Activated naive CD8-positive, alpha-beta T cell treated with anti-CD3 and anti-CD28 coated beads, Interleukin-2, amount 50 U/mL, for 24 hours (primary cell): Measurements from ENCODE around the gene PLA2R1.
A peak's percentile ranks its signal among the peaks of the same experiment; 100 is the strongest.
"Not testable (repeated sequence)": the region's sequence is repeated elsewhere in the genome, so short reads cannot be mapped to it uniquely, and the experiment has no call there.

Experiments used
- ATAC-seq: fragments of 150-1000 bp; cut with Tn5 transposase; one replicate; pipeline ENCODE4 v1.10.0; 2021
- DNase-seq: peaks from one replicate; pipeline ENCODE4 v3.0.0; 2021
- H3K27ac Mint-ChIP-seq: one replicate; pipeline ENCODE4 v1.8.0; 2021; ENCODE audit warnings: mild to moderate bottlenecking, mixed read lengths
- H3K27me3 Mint-ChIP-seq: one replicate; pipeline ENCODE4 v1.8.0; 2021; ENCODE audit warnings: mixed read lengths
- H3K36me3 Mint-ChIP-seq: one replicate; pipeline ENCODE4 v1.8.0; 2021; ENCODE audit warnings: low read depth, mixed read lengths
- H3K4me1 Mint-ChIP-seq: one replicate; pipeline ENCODE4 v1.8.0; 2021; ENCODE audit warnings: mixed read lengths
- H3K4me3 Mint-ChIP-seq: one replicate; pipeline ENCODE4 v1.8.0; 2021; ENCODE audit warnings: mild to moderate bottlenecking, moderate library complexity, mixed read lengths
- H3K9me3 Mint-ChIP-seq: one replicate; pipeline ENCODE4 v1.8.0; 2021; ENCODE audit warnings: mixed read lengths

Gene PLA2R1

GRCh38 chr2:159963700-159964099, 98.7 kb downstream of the PLA2R1 start:
- H3K4me3 Mint-ChIP-seq = no peak overlapping the region
- no peak for ATAC-seq

GRCh38 chr2:159962513-159962912, 99.9 kb downstream of the PLA2R1 start:
- H3K4me3 Mint-ChIP-seq, ATAC-seq, DNase-seq, H3K36me3 Mint-ChIP-seq, H3K27me3 Mint-ChIP-seq, H3K27ac Mint-ChIP-seq, H3K9me3 Mint-ChIP-seq: not testable (repeated sequence)
- H3K4me1 Mint-ChIP-seq = peaks cover 23% of the 10 kb centered on the region

More at GRCh38 chr2:159963700-159964099, 98.7 kb downstream of the PLA2R1 start:
- Mint-ChIP-seq H3K9me3 (no peaks in the 10 kb centered on the region), H3K27ac (no peak overlapping the region), H3K36me3 (no peaks in the 10 kb centered on the region), H3K4me1 (peaks cover 23% of the 10 kb centered on the region), H3K27me3 (no peaks in the 10 kb centered on the region)
- DNase-seq = no peak

GRCh38 chr2:159961451-159961850, 101.0 kb downstream of the PLA2R1 start:
- Mint-ChIP-seq H3K4me1 (peaks cover 23% of the 10 kb centered on the region), H3K27ac (no peak overlapping the region), H3K4me3 (no peak overlapping the region), H3K9me3 (no peaks in the 10 kb centered on the region), H3K27me3 (no peaks in the 10 kb centered on the region), H3K36me3 (no peaks in the 10 kb centered on the region)
- DNase-seq = no peak
- ATAC-seq = no peak

GRCh38 chr2:159961037-159961436, 101.4 kb downstream of the PLA2R1 start:
- no peaks in the 10 kb centered on the region for H3K36me3 Mint-ChIP-seq
- H3K9me3 Mint-ChIP-seq = no peaks in the 10 kb centered on the region
- no peak for DNase-seq
- no peak for ATAC-seq
- H3K4me3 Mint-ChIP-seq = no peak overlapping the region
- H3K4me1 Mint-ChIP-seq = peaks cover 23% of the 10 kb centered on the region
- H3K27ac Mint-ChIP-seq = no peak overlapping the region
- H3K27me3 Mint-ChIP-seq = no peaks in the 10 kb centered on the region

- ATAC-seq (peak; percentile 96), DNase-seq (no peak)
- Mint-ChIP-seq H3K4me3 (no peak overlapping the region), H3K36me3 (no peaks in the 10 kb centered on the region), H3K27me3 (no peaks in the 10 kb centered on the region), H3K27ac (no peak overlapping the region), H3K4me1 (peaks cover 23% of the 10 kb centered on the region), H3K9me3 (no peaks in the 10 kb centered on the region)
Measured at GRCh38 chr2:159960414-159960813, 102.0 kb downstream of the PLA2R1 start.

- peaks cover 1% of the 10 kb centered on the region for H3K27me3 Mint-ChIP-seq
- H3K36me3 Mint-ChIP-seq = no peaks in the 10 kb centered on the region
- H3K27ac Mint-ChIP-seq = no peak overlapping the region
- DNase-seq = no peak
- H3K9me3 Mint-ChIP-seq = no peaks in the 10 kb centered on the region
- no peak overlapping the region for H3K4me3 Mint-ChIP-seq
- H3K4me1 Mint-ChIP-seq = peaks cover 23% of the 10 kb centered on the region
- ATAC-seq = no peak
Measured at GRCh38 chr2:159959136-159959535, 103.3 kb downstream of the PLA2R1 start.

GRCh38 chr2:159953136-159953823, 109.1 kb downstream of the PLA2R1 start:
- H3K9me3 Mint-ChIP-seq = no peaks in the 10 kb centered on the region

GRCh38 chr2:159946326-159946999, 116.0 kb downstream of the PLA2R1 start:
- Mint-ChIP-seq H3K4me3 (no peak overlapping the region), H3K4me1 (no peaks in the 10 kb centered on the region), H3K36me3 (no peaks in the 10 kb centered on the region), H3K27me3 (peaks cover 2% of the 10 kb centered on the region), H3K9me3 (no peaks in the 10 kb centered on the region), H3K27ac (no peak overlapping the region)
- ATAC-seq (no peak), DNase-seq (no peak)

More at GRCh38 chr2:159953136-159953823, 109.1 kb downstream of the PLA2R1 start:
- ATAC-seq (no peak), DNase-seq (no peak)
- H3K27ac Mint-ChIP-seq = no peak overlapping the region
- no peaks in the 10 kb centered on the region for H3K36me3 Mint-ChIP-seq
- H3K4me1 Mint-ChIP-seq = no peaks in the 10 kb centered on the region
- H3K4me3 Mint-ChIP-seq = no peak overlapping the region
- peaks cover 8% of the 10 kb centered on the region for H3K27me3 Mint-ChIP-seq

- no peaks in the 10 kb centered on the region for H3K4me1 Mint-ChIP-seq
Measured at GRCh38 chr2:159944874-159945273, 117.5 kb downstream of the PLA2R1 start.

GRCh38 chr2:159942146-159942545, 120.3 kb downstream of the PLA2R1 start:
- no peaks in the 10 kb centered on the region for H3K9me3 Mint-ChIP-seq
- H3K36me3 Mint-ChIP-seq = no peaks in the 10 kb centered on the region
- H3K4me1 Mint-ChIP-seq = no peaks in the 10 kb centered on the region
- ATAC-seq (no peak), DNase-seq (no peak)
- no peak overlapping the region for H3K4me3 Mint-ChIP-seq
- peaks cover 2% of the 10 kb centered on the region for H3K27me3 Mint-ChIP-seq
- no peak overlapping the region for H3K27ac Mint-ChIP-seq

More at GRCh38 chr2:159944874-159945273, 117.5 kb downstream of the PLA2R1 start:
- Mint-ChIP-seq H3K4me3 (no peak overlapping the region), H3K27me3 (peaks cover 2% of the 10 kb centered on the region), H3K9me3 (no peaks in the 10 kb centered on the region), H3K36me3 (no peaks in the 10 kb centered on the region), H3K27ac (no peak overlapping the region)
- DNase-seq (no peak), ATAC-seq (no peak)

GRCh38 chr2:159941729-159942128, 120.7 kb downstream of the PLA2R1 start:
- Mint-ChIP-seq H3K36me3 (no peaks in the 10 kb centered on the region), H3K9me3 (no peaks in the 10 kb centered on the region), H3K4me1 (no peaks in the 10 kb centered on the region), H3K27me3 (peaks cover 2% of the 10 kb centered on the region), H3K27ac (no peak overlapping the region), H3K4me3 (no peak overlapping the region)
- DNase-seq (no peak), ATAC-seq (no peak)

- H3K4me1 Mint-ChIP-seq = no peaks in the 10 kb centered on the region
- no peak for ATAC-seq
- no peaks in the 10 kb centered on the region for H3K36me3 Mint-ChIP-seq
- H3K4me3 Mint-ChIP-seq = no peak overlapping the region
- peaks cover 2% of the 10 kb centered on the region for H3K27me3 Mint-ChIP-seq
- H3K9me3 Mint-ChIP-seq = no peaks in the 10 kb centered on the region
- DNase-seq = no peak
- H3K27ac Mint-ChIP-seq = no peak overlapping the region
Measured at GRCh38 chr2:159939946-159940345, 122.5 kb downstream of the PLA2R1 start.

- Mint-ChIP-seq H3K27me3 (no peaks in the 10 kb centered on the region), H3K36me3 (no peaks in the 10 kb centered on the region), H3K27ac (no peak overlapping the region), H3K4me3 (no peak overlapping the region), H3K9me3 (no peaks in the 10 kb centered on the region), H3K4me1 (peaks cover under 1% of the 10 kb centered on the region)
- ATAC-seq = no peak
- DNase-seq = no peak
Measured at GRCh38 chr2:159938395-159938794, 124.0 kb downstream of the PLA2R1 start.

GRCh38 chr2:159936471-159936870, 125.9 kb downstream of the PLA2R1 start:
- ATAC-seq = no peak
- H3K27ac Mint-ChIP-seq = no peak overlapping the region
- H3K4me3 Mint-ChIP-seq = no peak overlapping the region
- H3K36me3 Mint-ChIP-seq = no peaks in the 10 kb centered on the region
- no peak for DNase-seq
- H3K9me3 Mint-ChIP-seq = no peaks in the 10 kb centered on the region
- no peaks in the 10 kb centered on the region for H3K27me3 Mint-ChIP-seq
- peaks cover 2% of the 10 kb centered on the region for H3K4me1 Mint-ChIP-seq

- ATAC-seq (no peak), DNase-seq (no peak)
- Mint-ChIP-seq H3K27ac (no peak overlapping the region), H3K9me3 (peaks cover 4% of the 10 kb centered on the region), H3K4me1 (peaks cover 2% of the 10 kb centered on the region), H3K36me3 (no peaks in the 10 kb centered on the region), H3K27me3 (no peaks in the 10 kb centered on the region), H3K4me3 (no peak overlapping the region)
Measured at GRCh38 chr2:159933727-159934049, 128.7 kb downstream of the PLA2R1 start.
